GM19043 (cell line): Measurements from ENCODE around the gene SUSD1.
"Not testable (repeated sequence)": the region's sequence is repeated elsewhere in the genome, so short reads cannot be mapped to it uniquely, and the experiment has no call there.

Experiments used
- ATAC-seq: cut with Tn5 transposase; IDR thresholded peaks from one replicate; pipeline ENCODE4 v1.9.1; 2021; ENCODE audit warnings: low read depth; ENCODE audit not compliant: unreplicated experiment

The SUSD1 gene

DNA sequence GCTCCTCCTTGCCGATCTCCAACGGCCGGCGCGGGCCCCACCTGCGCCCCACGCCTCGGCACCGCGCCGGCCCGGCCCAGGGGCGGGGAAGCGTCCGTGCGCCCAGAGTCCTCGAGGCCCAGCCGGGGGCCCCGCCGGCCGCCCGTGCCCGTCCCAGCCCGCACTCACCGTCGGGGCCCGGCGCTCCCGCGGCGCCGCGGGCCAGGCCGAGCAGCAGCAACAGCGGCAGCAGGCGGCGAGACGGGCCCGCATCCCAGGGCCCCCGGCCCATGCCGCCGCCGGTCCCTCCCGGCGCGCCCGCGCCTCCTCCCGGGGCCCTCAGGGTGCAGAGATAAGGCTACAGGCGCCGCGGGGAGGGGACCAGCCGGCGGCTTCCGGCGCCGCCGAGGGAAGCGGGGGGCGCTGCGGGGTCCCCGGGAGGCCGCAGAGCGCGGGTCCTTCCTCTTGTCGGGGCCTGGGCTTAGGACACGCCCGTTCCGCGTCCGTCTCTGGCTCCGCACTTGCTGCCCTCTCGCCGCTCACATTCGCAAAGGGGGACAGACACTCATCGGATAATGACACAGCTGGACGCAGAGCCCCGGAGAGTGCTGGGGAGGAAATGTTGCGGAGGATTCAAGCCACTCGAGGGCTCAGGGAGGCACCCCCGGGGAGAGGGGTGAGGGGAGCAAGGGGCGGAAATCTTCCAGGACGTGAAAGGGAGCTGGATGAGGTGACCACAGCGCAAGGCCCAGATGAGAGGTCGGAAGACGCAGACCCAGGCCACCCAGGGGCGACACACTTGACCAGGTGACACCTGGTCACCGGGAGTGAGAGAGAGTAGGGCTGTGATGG lies at the start of gene SUSD1:
Gene SUSD1, minus strand, starts transcription at position 333 of the 831 bp plus-strand sequence. Its CDS starts 62 bp downstream, at position 271.
- peak; percentile 39 for ATAC-seq

DNA sequence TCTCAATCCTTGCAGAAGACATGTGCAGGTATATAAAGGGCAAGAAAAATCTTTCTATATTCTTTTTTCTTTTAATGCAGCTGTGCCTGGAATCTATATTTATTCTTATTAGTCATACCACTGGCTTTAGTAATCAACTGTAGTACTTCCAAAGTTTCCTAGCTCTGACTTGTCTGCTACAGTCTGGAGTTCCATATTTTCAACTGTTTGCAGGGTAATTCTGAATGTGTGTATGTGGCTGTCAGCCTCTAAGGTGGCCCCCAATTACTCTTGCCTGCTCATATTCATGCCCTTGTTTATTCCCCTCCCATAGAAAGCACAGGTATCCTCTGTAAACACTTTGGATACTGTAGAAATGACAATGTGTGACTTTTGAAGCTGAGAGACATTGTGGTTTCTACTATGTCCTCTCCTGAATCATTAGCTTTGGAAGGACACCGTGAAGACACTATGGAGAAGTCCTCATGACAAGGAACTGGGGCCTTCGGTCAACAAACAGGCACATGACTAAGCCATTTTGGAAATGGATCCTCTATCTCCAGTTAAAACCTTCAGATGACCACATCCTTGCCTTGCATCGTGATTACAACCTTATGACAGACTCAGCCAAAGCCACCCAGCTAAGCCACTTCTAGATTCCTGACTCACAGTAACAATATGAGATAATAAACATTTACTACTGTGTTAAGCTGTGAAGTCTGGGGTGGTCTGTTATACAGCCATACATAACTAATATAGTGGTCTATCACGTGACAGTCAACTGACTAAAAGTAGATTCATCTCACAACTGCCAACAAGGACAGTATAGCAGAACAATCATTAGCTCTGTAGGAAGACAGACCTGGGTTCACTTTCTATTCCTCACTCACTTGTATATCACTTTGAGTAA lies 49.5 kb upstream of the SUSD1 start:
- ATAC-seq, result peak; percentile 86

DNA sequence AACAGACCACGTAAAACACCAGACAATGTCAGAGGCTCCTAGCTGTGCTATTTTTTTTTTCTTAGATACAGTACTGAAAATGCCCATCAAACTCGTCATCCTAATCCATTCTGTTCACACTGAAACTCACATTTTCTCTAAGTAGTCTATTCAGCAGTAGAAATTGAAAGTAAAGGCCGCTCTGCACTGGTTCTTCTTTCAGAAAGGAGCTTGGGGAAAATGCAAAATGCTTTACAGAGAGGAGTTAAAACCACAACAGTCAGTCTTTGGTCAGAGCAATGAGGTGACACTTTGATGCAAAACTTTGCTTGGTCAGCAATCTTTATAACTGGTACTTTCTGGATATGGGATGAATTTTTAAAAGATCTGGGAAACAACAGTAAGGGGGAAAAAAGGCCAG lies 43.8 kb upstream of the SUSD1 start:
- ATAC-seq, result peak; percentile 98

DNA sequence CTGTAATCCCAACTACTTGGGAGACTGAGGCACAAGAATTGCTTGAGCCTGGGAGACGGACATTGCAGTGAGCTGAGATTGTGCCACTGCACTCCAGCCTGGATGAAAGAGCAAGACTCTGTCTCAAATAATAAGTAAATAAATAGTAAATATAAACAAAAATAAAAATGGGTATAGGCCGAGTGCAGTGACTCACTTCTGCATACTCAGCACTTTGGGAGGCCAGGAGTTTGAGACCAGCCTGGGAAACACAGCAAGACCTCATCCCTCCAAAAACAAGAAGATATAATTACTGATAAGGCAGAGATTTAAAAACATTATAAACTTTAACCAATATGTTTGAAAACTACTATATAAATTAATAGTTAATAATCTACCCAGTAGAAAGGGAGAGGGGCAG lies 37.8 kb upstream of the SUSD1 start:
- no peak for ATAC-seq

DNA sequence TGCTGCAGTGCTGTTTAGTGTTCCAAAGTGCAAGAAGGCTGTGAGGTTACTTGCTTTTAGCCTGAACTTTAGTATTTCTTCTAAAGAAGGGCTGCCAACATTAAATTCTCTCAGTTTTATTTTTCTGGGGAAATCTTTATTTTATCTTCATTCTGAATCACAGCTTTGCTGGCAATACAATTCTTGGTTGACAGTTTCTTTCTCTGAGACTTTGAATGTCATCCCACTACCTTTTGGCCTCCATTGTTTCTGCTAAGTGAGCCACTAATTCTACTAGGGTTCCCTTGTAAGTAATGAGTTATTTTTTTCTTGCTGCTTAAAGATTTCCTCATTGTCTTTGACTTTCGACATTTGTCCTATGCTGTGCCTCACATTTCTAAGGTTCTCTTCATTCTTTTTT lies 32.4 kb upstream of the SUSD1 start:
- ATAC-seq, result no peak

DNA sequence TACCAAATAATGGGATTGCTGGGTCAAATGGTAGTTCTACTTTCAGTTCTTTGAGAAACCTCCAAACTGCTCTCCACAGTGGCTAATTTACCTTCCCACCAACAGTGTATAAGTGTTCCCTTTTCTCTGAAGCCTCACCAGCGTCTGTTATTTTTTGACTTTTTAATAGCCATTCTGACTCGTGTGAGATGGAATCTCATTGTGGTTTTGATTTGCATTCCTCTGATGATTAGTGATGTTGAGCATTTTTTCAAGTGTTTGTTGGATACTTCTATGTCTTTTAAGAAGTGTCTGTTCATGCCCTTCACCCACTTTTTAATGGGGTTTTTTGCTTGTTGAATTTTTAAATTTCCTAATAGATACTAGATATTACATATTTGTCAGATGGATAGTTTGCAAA lies 28.4 kb upstream of the SUSD1 start:
- no peak for ATAC-seq

DNA sequence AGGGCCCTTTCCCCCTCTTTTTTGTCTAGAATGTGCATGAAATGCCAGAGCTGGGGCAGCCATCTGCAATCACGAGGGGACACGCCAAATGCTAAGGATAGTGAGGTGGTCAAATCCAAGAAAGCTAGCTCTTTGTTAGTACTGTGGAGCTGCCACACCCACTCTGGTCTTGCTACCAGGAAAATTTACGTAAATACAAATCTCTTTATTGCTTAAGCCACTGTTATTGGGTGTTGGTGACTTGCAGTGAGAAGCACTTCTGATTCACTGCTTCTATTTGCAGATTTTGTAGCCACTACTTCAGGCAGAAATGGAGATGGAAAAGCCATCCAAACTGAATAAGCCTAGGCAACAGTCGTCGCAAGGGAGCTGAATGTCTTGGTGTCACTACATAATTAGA lies 25.6 kb upstream of the SUSD1 start:
- no peak for ATAC-seq

DNA sequence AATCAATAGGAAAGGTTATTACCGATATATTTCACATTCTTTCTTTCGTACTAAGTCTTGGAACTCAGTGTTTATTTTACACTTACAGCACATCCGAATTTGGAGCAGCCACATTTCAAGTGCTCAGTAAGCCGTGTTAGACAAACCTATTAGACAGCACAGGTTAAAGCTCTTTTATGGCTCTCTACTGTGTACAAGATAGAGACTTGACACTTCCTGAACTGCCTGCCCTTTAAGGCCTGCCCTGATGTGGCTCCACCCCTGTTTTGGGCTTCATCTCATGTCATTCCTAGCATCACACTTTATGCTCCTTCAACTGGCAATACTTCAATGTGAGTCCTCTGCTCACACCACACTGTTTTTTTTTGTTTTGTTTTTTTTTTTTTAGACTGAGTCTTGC lies 23.5 kb upstream of the SUSD1 start:
- no peak for ATAC-seq

DNA sequence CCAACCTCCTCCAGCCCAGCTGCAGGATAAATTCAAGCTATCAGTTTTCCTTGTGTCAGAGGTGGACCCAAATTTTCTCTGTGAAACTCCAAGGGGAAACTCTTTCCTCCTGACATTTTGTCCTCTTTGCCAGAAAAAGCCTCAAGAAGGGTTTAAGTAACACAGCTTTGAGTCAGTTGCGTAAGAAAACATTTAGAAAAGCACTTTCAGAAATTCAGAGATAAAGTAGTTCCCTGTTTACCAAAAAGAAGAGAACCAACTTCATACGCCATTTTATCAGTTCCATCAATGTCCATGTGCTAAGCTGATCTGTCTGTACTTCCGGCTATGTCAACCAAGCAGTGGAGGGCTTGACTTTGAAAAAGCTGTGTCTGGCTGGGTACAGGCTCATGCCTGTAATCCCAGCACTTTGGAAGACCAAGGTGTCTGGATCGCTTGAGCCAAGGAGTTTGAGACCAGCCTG lies 19.9 kb upstream of the SUSD1 start:
- ATAC-seq, result no peak

DNA sequence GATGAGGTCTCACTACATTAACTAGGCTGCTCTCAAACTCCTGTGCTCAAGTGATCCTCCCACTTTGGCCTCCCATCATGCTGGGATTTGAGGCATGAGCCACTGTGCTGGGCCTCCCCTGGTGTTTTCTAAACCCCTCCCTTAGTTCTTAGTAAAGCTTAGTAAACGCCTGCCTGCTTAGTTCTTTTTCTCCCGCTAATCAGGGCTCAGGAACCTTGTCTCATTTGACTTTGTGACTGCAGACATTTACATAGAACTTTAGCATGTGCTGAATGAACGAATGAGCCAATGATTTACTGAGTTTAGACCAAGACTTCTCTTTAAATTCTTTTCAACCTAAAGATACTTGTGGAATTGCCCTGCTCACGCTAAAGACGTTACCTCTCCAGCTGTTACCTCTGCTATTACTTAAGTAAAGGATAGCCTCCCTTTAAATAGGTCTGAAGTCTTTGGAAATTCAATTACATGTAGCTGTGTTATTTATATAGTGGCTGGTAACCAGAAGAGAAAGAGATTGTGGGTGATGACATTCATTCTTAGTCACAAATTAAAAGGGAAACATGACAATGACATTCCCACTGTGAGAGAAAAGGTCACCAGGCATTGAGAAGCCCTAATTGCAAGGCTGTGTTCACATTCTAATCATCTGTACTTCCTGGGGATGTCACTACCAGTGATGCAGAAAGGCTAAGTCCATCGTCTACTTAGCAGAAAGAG lies 18.6 kb upstream of the SUSD1 start:
- no peak for ATAC-seq

DNA sequence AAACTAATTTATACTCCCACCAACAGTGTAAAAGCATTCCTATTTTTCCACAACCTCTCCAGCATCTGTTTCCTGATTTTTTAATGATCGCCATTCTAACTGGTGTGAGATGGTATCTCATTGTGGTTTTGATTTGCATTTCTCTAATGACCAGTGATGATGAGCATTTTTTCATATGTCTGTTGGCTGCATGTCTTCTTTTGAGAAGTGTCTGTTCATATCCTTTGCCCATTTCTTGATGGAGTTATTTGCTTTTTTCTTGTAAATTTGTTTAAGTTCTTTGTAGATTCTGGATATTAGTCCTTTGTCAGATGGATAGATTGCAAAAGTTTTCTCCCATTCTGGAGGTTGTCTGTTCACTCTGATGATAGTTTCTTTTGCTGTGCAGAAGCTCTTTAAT lies 15.2 kb upstream of the SUSD1 start:
- ATAC-seq, result not testable (repeated sequence)

DNA sequence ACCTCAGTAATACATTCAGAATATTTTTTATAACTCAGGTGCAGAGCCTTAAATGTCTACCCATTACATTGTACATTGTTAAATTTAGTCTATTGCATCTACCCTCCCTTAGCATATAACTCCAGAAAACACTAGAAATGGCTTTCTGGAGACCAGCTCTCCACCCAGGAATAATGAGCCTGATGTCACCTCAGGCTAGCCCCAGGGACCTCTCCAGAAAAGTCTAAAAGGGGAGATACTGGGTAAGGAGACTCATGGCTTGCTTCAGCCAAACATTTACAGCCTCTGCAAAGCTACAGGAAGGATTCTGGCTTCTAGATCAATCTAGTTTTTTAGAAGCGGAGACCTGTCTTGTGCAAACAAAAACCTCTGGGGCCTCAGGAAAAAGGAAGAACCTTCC lies 13.8 kb upstream of the SUSD1 start:
- ATAC-seq, result no peak

DNA sequence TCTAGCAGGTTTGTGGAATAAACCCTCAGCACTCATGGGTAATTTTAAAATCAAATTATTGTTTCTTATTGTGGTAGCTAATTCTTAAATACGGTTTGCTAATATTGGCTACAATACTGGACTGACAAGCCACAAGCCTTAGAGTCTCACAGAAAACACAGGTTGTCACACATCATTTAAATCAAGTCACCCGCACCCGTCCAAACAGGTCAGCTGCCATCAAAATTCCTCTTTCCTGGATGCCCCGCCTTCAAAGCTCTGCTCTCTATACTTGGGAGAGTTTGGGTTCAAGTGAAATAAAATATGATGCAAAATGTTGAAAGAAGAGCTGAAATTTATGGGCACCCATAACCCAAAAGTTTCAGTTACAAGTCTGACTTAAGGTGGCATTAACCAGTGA lies 12.3 kb upstream of the SUSD1 start:
- no peak for ATAC-seq

DNA sequence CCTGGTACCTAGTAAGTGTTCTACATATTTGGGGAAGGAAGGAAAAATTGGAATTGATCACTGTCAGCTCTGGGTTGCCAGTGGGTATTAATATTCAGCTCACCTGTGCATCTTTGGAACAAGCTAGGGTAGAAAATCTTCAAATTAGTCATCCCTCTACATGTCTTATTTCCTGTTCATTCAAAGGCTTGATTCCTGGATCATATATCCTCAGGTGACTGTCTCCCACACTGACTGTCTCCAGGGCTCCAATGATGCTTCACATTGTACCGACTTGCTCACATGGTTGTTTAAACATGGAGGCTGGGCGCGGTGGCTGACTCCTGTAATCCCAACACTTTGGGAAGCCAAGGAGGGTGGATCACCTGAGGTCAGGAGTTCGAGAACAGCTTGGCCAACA lies 11.6 kb upstream of the SUSD1 start:
- no peak for ATAC-seq

DNA sequence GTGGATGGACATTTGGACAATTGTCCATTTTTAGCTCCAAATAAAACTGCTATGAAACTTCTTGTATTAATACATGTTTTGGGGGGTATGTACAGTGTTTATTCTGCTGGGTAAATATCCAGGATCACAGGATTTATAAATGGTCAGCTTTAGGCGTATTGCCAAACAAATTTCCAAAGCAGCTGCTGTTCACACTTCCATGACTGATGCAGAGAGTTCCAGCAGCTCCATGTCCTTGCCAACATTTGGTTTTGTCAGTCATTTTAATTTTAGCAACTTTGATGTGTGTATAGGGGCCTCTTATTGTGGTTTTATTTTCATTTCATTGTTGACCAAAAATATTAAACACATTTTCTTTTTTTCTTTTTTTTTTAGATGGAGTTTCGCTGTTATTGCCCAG lies 9.8 kb upstream of the SUSD1 start:
- no peak for ATAC-seq

DNA sequence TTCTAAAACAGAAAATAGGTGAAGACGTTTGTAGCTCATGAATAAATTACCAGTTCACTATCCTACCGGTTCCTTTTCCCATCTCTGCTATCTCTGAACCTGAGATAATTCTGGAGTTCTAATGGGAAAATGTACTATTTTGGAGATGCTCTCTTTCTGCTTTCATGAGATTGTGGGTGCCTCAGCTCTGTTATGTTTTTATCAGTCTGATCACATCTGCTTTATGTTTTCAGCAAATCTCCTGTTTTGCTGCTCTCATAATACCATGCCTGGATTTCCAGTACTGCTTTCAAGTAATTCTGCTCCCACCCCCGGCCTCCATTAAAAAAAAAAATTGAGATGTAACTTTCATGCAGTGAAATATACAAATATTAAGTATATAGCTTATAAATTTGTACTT lies 9.1 kb upstream of the SUSD1 start:
- ATAC-seq, result no peak

DNA sequence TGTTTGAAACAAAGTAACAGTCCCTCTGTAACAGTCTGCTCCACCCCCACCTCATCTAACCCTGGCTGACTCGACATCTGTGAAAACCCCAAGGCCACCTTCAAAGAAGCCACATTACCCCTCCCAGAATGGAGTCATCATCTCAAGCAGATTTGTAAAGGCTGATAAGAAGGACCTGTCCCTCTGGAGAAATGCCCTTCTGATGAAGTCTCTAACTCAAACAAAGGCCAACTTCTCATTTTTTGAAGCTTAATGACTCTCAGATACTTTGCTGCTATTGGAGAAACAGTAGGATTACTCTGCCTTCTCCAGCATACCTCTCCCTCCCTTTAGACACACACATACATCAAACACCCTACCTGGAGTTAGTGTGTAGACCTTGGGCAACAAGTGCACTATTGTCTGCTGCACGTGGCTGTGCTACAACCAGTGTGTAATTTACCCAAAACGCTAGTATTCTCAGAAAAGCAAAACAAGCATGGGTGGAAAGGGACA lies 5.3 kb upstream of the SUSD1 start:
- ATAC-seq, result no peak

DNA sequence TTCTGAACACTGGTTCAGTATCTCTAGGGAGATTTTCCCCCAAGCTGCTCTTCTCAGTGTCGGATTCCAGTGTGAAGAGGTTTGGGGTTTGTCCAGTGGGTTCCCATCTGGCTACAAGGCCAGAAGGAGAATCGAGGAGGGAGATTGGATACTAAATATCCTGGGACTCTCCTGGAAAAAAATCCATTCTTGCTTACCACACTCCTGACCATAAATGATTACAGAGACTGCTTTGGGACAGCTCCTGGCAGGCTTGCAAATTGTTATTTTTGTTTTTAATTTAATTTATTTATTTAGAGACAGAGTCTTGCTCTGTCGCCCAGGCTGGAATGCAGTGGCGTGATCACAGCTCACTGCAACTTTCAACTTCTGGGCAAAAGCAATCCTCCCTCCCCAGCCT lies 4.7 kb upstream of the SUSD1 start:
- ATAC-seq, result no peak

DNA sequence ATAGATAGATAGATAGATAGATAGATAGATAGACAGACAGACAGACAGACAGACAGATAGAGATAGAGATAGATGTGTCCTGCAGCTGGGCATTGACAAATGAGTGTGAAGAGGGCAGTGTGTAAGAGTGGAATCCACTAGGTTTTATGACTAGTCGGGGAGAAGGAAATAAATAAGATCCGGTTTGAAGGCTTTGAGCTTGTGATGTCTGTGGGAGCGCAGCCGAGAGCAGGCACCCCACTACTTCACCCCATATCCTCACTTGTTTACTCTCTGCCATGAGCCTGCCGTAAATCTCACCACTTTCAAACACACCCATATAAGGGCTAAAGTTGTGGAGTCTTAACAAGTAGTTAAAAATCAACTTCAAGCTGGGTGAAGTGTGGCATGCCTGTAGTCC lies 1.4 kb upstream of the SUSD1 start:
- no peak for ATAC-seq

DNA sequence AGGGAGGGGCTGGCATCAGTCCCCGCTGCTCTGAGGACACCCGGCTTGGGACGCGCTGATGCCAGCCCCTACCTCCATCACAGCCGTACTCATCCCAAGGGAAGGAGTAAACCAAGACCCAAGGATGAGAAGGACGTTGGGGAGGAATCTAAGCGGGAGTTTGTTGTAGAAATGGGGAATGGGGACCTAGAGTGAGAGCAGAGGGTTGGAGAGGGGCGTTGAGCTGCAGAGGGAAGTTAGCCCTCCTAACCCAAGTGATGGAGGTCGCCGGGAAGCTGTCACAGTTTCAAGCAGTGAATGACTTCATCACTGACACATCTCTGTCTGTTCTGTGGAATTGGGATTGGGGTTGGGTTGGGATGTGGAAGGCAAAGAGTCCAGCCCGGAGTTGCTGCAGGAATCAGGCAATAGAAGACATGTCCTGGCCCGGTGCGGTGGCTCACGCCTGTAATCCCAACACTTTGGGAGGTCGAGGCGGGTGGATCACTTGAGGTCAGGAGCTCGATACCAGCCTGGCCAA lies 759 bp upstream of the SUSD1 start:
- ATAC-seq, result no peak
